GM18520 (cell line): ENCODE measurements around the gene ANXA4.

Experiments
- ATAC-seq: cut with Tn5 transposase; IDR thresholded peaks from one replicate; pipeline ENCODE4 v1.9.1; 2021; ENCODE audit not compliant: unreplicated experiment

The ANXA4 gene

GRCh38 chr2:69837533-69837932 lies 95.6 kb downstream of the ANXA4 start:
- ATAC-seq = no peak

GRCh38 chr2:69843993-69844392 lies 102.1 kb downstream of the ANXA4 start:
- ATAC-seq = no peak

- ATAC-seq = no peak
Measured at GRCh38 chr2:69844560-69844959, 102.6 kb downstream of the ANXA4 start.

- no peak for ATAC-seq
Measured at GRCh38 chr2:69846182-69847067, 104.5 kb downstream of the ANXA4 start.

GRCh38 chr2:69847068-69847828 lies 105.3 kb downstream of the ANXA4 start:
- no peak for ATAC-seq

- ATAC-seq = no peak
Measured at GRCh38 chr2:69848186-69848790, 106.4 kb downstream of the ANXA4 start.

GRCh38 chr2:69858261-69858660 lies 116.3 kb downstream of the ANXA4 start:
- no peak for ATAC-seq

GRCh38 chr2:69863298-69863697 lies 121.4 kb downstream of the ANXA4 start:
- no peak for ATAC-seq
